ENCODE data around the gene KRTAP3-1.

Gene KRTAP3-1

GRCh38 chr17:41009301-41009760 lies 403 bp upstream of the KRTAP3-1 start:
- H3K4me1 ChIP-seq (ENCODE audit: insufficient read depth, poor library complexity, severe bottlenecking): peaks cover 11% of the 10 kb centered on the region
- no peaks in the 10 kb centered on the region for H3K36me3 ChIP-seq (ENCODE audit: low read depth)
- DNase-seq (ENCODE audit: low spot score) (no peak), ATAC-seq (ENCODE audit: low read depth) (no peak)
- no peaks in the 10 kb centered on the region for H3K27me3 ChIP-seq (ENCODE audit: insufficient read depth, poor library complexity, severe bottlenecking)
- TF ChIP-seq CTCF (IDR thresholded peaks at IDR 0.05; ENCODE audit: poor library complexity, severe bottlenecking): no peak
- H3K9me3 ChIP-seq (ENCODE audit: severe bottlenecking): no peaks in the 10 kb centered on the region
- H3K27ac ChIP-seq (ENCODE audit: poor library complexity, severe bottlenecking): no peak overlapping the region
- H3K4me3 ChIP-seq (ENCODE audit: severe bottlenecking): no peak overlapping the region

GRCh38 chr17:41004397-41004796 lies 4.5 kb downstream of the KRTAP3-1 start:
- H3K27ac ChIP-seq (ENCODE audit: poor library complexity, severe bottlenecking): no peak overlapping the region
- TF ChIP-seq CTCF (IDR thresholded peaks at IDR 0.05; ENCODE audit: poor library complexity, severe bottlenecking): no peak
- no peak overlapping the region for H3K4me3 ChIP-seq (ENCODE audit: severe bottlenecking)
- peaks cover 33% of the 10 kb centered on the region for H3K4me1 ChIP-seq (ENCODE audit: insufficient read depth, poor library complexity, severe bottlenecking)
- no peaks in the 10 kb centered on the region for H3K9me3 ChIP-seq (ENCODE audit: severe bottlenecking)
- DNase-seq (ENCODE audit: low spot score) (no peak), ATAC-seq (ENCODE audit: low read depth) (no peak)
- H3K27me3 ChIP-seq (ENCODE audit: insufficient read depth, poor library complexity, severe bottlenecking): no peaks in the 10 kb centered on the region
- no peaks in the 10 kb centered on the region for H3K36me3 ChIP-seq (ENCODE audit: low read depth)

- ATAC-seq (ENCODE audit: low read depth) (no peak), DNase-seq (ENCODE audit: low spot score) (no peak)
- Histone ChIP-seq H3K36me3 (ENCODE audit: low read depth) (no peaks in the 10 kb centered on the region), H3K27me3 (ENCODE audit: insufficient read depth, poor library complexity, severe bottlenecking) (no peaks in the 10 kb centered on the region), H3K4me3 (ENCODE audit: severe bottlenecking) (no peak overlapping the region), H3K27ac (ENCODE audit: poor library complexity, severe bottlenecking) (peak overlapping the region; percentile 85), H3K9me3 (ENCODE audit: severe bottlenecking) (no peaks in the 10 kb centered on the region), H3K4me1 (ENCODE audit: insufficient read depth, poor library complexity, severe bottlenecking) (peaks cover 29% of the 10 kb centered on the region)
- no peak for TF ChIP-seq CTCF (IDR thresholded peaks at IDR 0.05; ENCODE audit: poor library complexity, severe bottlenecking)
Observed at GRCh38 chr17:41003926-41004325, 5.0 kb downstream of the KRTAP3-1 start.

- DNase-seq (ENCODE audit: low spot score): no peak
- Histone ChIP-seq H3K27ac (ENCODE audit: poor library complexity, severe bottlenecking) (peak overlapping the region; percentile 85), H3K9me3 (ENCODE audit: severe bottlenecking) (no peaks in the 10 kb centered on the region)
Observed at GRCh38 chr17:41002814-41003213, 6.1 kb downstream of the KRTAP3-1 start.

More at GRCh38 chr17:41002814-41003213, 6.1 kb downstream of the KRTAP3-1 start:
- TF ChIP-seq CTCF (IDR thresholded peaks at IDR 0.05; ENCODE audit: poor library complexity, severe bottlenecking): no peak
- Histone ChIP-seq H3K36me3 (ENCODE audit: low read depth) (no peaks in the 10 kb centered on the region), H3K27me3 (ENCODE audit: insufficient read depth, poor library complexity, severe bottlenecking) (no peaks in the 10 kb centered on the region), H3K4me1 (ENCODE audit: insufficient read depth, poor library complexity, severe bottlenecking) (peaks cover 29% of the 10 kb centered on the region), H3K4me3 (ENCODE audit: severe bottlenecking) (no peak overlapping the region)
- peak; percentile 94 for ATAC-seq (ENCODE audit: low read depth)

All from RWPE2 (cell line).